Loucy (cell line): ENCODE measurements around the gene NIPSNAP2.

Source experiments
- H2AFZ ChIP-seq: fragments of 200-600 bp; sonication (generic); 2 replicates; pipeline ENCODE4 v1.6.0; 2016; ENCODE audit warnings: antibody characterized with exemption, mild to moderate bottlenecking, low read length, moderate library complexity
- H3F3A ChIP-seq: fragments of 200-600 bp; 2 replicates; pipeline ENCODE4 v1.6.0; 2016; ENCODE audit warnings: antibody characterized with exemption, low read depth, mild to moderate bottlenecking
- H3K27me3 ChIP-seq: fragments of 200-600 bp; sonication (generic); 2 replicates; pipeline ENCODE4 v1.6.1; 2014; ENCODE audit warnings: low read length, mild to moderate bottlenecking; ENCODE audit not compliant: insufficient read depth, poor library complexity, severe bottlenecking
- H3K36me3 ChIP-seq: fragments of 200-600 bp; sonication (generic); 2 replicates; pipeline ENCODE4 v1.6.1; 2016; ENCODE audit warnings: low read length; ENCODE audit not compliant: insufficient read depth
- H3K4me1 ChIP-seq: fragments of 200-600 bp; sonication (generic); 2 replicates; pipeline ENCODE4 v1.5.1; 2014; ENCODE audit warnings: low read length, mild to moderate bottlenecking; ENCODE audit not compliant: insufficient read depth, poor library complexity, severe bottlenecking
- H3K4me2 ChIP-seq: fragments of 200-600 bp; sonication (generic); 2 replicates; pipeline ENCODE4 v1.6.0; 2014; ENCODE audit warnings: antibody characterized with exemption, low read length, low read depth, mild to moderate bottlenecking; ENCODE audit not compliant: poor library complexity, severe bottlenecking
- H3K4me3 ChIP-seq: fragments of 200-600 bp; sonication (generic); 2 replicates; pipeline ENCODE4 v1.5.1; 2014; ENCODE audit warnings: low read length, mild to moderate bottlenecking, mixed read lengths; ENCODE audit not compliant: poor library complexity, severe bottlenecking
- H3K79me2 ChIP-seq: fragments of 200-600 bp; sonication (generic); 2 replicates; pipeline ENCODE4 v1.6.1; 2014; ENCODE audit warnings: low read length; ENCODE audit not compliant: insufficient read depth
- H3K9ac ChIP-seq: fragments of 200-600 bp; sonication (generic); 2 replicates; pipeline ENCODE4 v1.6.0; 2014; ENCODE audit warnings: mild to moderate bottlenecking, low read depth, low read length, moderate library complexity; ENCODE audit not compliant: poor library complexity, severe bottlenecking
- H3K9me2 ChIP-seq: fragments of 200-600 bp; sonication (generic); replicated peaks from 2 replicates; pipeline ENCODE4 v1.6.1; 2016; ENCODE audit warnings: low read depth, low read length, mixed read lengths
- H3K9me3 ChIP-seq: fragments of 200-600 bp; sonication (generic); 2 replicates; pipeline ENCODE4 v1.6.1; 2014; ENCODE audit warnings: mild to moderate bottlenecking, antibody characterized with exemption, low read length, low read depth; ENCODE audit not compliant: insufficient read depth
- H4K20me1 ChIP-seq: fragments of 200-600 bp; sonication (generic); 2 replicates; pipeline ENCODE4 v1.6.0; 2014; ENCODE audit warnings: antibody characterized with exemption, low read length, mild to moderate bottlenecking; ENCODE audit not compliant: insufficient read depth, poor library complexity, severe bottlenecking
- EZH2phosphoT487 ChIP-seq: fragments of 200-600 bp; IDR thresholded peaks from 2 replicates; pipeline ENCODE4 v1.6.1; 2018; ENCODE audit warnings: antibody characterized with exemption, mild to moderate bottlenecking, moderate library complexity, borderline replicate concordance
- TF ChIP-seq, protein P1 (sequence below): fragments of 200-600 bp; sonication (generic); conservative IDR thresholded peaks from 2 replicates; pipeline ENCODE4 v1.5.1; 2014; ENCODE audit warnings: mild to moderate bottlenecking, antibody characterized with exemption, low read length

Gene NIPSNAP2

GRCh38 chr7:55969391-55969790 lies 5.0 kb downstream of the NIPSNAP2 start:
- Histone ChIP-seq H3K9me2 (no peaks in the 10 kb centered on the region), H3K9ac (no peak overlapping the region), H2AFZ (no peak overlapping the region)

GRCh38 chr7:55970561-55970960 lies 6.2 kb downstream of the NIPSNAP2 start:
- peaks cover 32% of the 10 kb centered on the region for H3K4me1 ChIP-seq
- H3K9me3 ChIP-seq: no peaks in the 10 kb centered on the region
- no peaks in the 10 kb centered on the region for H3F3A ChIP-seq
- no peak overlapping the region for H3K4me3 ChIP-seq
- H4K20me1 ChIP-seq: peaks cover 21% of the 10 kb centered on the region
- no peaks in the 10 kb centered on the region for H3K9me2 ChIP-seq
- TF ChIP-seq, protein P1, sequence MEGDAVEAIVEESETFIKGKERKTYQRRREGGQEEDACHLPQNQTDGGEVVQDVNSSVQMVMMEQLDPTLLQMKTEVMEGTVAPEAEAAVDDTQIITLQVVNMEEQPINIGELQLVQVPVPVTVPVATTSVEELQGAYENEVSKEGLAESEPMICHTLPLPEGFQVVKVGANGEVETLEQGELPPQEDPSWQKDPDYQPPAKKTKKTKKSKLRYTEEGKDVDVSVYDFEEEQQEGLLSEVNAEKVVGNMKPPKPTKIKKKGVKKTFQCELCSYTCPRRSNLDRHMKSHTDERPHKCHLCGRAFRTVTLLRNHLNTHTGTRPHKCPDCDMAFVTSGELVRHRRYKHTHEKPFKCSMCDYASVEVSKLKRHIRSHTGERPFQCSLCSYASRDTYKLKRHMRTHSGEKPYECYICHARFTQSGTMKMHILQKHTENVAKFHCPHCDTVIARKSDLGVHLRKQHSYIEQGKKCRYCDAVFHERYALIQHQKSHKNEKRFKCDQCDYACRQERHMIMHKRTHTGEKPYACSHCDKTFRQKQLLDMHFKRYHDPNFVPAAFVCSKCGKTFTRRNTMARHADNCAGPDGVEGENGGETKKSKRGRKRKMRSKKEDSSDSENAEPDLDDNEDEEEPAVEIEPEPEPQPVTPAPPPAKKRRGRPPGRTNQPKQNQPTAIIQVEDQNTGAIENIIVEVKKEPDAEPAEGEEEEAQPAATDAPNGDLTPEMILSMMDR: no peak
- no peak for TF ChIP-seq EZH2phosphoT487
- no peaks in the 10 kb centered on the region for H3K36me3 ChIP-seq
- H3K27me3 ChIP-seq: no peaks in the 10 kb centered on the region
- H3K4me2 ChIP-seq: peak overlapping the region; percentile 20
- H3K79me2 ChIP-seq: peaks cover 67% of the 10 kb centered on the region
- H3K9ac ChIP-seq: no peak overlapping the region
- no peak overlapping the region for H2AFZ ChIP-seq

More at GRCh38 chr7:55969391-55969790, 5.0 kb downstream of the NIPSNAP2 start:
- H3K4me2 ChIP-seq: no peak overlapping the region
- H3F3A ChIP-seq: no peaks in the 10 kb centered on the region
- no peak overlapping the region for H3K4me3 ChIP-seq
- H3K36me3 ChIP-seq: no peaks in the 10 kb centered on the region
- H3K79me2 ChIP-seq: peaks cover 74% of the 10 kb centered on the region
- no peak for TF ChIP-seq EZH2phosphoT487
- TF ChIP-seq, protein P1: no peak
- no peaks in the 10 kb centered on the region for H3K27me3 ChIP-seq
- no peaks in the 10 kb centered on the region for H3K9me3 ChIP-seq
- peaks cover 32% of the 10 kb centered on the region for H3K4me1 ChIP-seq
- H4K20me1 ChIP-seq: peaks cover 26% of the 10 kb centered on the region

GRCh38 chr7:55970978-55971377 lies 6.6 kb downstream of the NIPSNAP2 start:
- Histone ChIP-seq H3K4me3 (no peak overlapping the region), H3K9me3 (no peaks in the 10 kb centered on the region), H4K20me1 (peaks cover 18% of the 10 kb centered on the region), H3K9ac (no peak overlapping the region), H3K79me2 (peaks cover 65% of the 10 kb centered on the region), H3K9me2 (no peaks in the 10 kb centered on the region), H2AFZ (no peak overlapping the region), H3K36me3 (no peaks in the 10 kb centered on the region), H3F3A (no peaks in the 10 kb centered on the region), H3K4me1 (peaks cover 27% of the 10 kb centered on the region), H3K27me3 (no peaks in the 10 kb centered on the region), H3K4me2 (peak overlapping the region; percentile 20)
- TF ChIP-seq, protein P1: no peak
- no peak for TF ChIP-seq EZH2phosphoT487
